ENCODE measurements around the gene RPL29. TPM values are rescaled to one million over a fixed set of nuclear protein-coding genes. Genes with fewer than 3 reads are reported as not detected.

Gene RPL29
- total and polyA plus RNA-seq, 2 of the 13 experiments (the other 11 are each of a cell fraction or from before 2014, with no cell fraction given), result 1,348 to 2,263 TPM

DNA sequence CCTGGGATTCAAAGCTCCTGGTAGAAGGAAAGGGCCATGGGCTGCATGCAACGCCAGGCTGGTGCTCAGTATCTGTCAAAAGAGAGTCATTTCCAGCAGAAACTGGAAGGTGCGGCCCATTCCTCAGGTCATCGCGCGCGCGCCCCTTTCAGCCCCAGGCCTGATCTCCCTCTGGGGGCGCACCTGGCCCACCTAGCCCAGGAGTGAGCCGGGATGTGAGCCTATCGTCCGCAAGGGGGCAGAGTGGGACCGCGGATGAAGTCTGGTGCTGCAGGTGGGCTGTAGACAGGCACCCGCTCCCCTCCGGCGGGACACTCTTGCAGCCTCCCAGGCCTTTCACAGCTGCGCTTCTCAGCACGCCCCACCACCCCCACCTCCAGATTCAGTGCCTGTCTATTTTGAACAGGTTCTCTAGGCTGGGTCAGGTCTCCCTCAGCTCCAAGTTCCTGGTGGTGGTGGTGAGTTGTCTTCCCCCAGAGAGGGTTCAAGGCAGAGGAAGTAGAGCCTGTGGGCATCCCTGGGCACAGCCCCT lies 5.8 kb upstream of the RPL29 start (continued):
- TF ChIP-seq KAT2B (IDR thresholded peaks at IDR 0.05; ENCODE audit: borderline replicate concordance, low read depth, low read length), result no peak
- TF ChIP-seq ATAD3A (CRISPR knock-in tag; IDR thresholded peaks at IDR 0.05), result no peak
- TF ChIP-seq, protein P1, sequence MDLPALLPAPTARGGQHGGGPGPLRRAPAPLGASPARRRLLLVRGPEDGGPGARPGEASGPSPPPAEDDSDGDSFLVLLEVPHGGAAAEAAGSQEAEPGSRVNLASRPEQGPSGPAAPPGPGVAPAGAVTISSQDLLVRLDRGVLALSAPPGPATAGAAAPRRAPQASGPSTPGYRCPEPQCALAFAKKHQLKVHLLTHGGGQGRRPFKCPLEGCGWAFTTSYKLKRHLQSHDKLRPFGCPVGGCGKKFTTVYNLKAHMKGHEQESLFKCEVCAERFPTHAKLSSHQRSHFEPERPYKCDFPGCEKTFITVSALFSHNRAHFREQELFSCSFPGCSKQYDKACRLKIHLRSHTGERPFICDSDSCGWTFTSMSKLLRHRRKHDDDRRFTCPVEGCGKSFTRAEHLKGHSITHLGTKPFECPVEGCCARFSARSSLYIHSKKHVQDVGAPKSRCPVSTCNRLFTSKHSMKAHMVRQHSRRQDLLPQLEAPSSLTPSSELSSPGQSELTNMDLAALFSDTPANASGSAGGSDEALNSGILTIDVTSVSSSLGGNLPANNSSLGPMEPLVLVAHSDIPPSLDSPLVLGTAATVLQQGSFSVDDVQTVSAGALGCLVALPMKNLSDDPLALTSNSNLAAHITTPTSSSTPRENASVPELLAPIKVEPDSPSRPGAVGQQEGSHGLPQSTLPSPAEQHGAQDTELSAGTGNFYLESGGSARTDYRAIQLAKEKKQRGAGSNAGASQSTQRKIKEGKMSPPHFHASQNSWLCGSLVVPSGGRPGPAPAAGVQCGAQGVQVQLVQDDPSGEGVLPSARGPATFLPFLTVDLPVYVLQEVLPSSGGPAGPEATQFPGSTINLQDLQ (CRISPR knock-in tag; IDR thresholded peaks at IDR 0.05), result no peak
- TF ChIP-seq PAF1 (CRISPR knock-in tag; IDR thresholded peaks at IDR 0.05), result no peak
- no peak for TF ChIP-seq ZNF513 (CRISPR knock-in tag; conservative IDR thresholded peaks at IDR 0.05)
- TF ChIP-seq, protein P2, sequence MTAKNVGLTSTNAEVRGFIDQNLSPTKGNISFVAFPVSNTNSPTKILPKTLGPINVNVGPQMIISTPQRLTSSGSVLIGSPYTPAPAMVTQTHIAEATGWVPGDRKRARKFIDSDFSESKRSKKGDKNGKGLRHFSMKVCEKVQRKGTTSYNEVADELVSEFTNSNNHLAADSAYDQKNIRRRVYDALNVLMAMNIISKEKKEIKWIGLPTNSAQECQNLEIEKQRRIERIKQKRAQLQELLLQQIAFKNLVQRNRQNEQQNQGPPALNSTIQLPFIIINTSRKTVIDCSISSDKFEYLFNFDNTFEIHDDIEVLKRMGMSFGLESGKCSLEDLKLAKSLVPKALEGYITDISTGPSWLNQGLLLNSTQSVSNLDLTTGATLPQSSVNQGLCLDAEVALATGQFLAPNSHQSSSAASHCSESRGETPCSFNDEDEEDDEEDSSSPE (CRISPR knock-in tag; IDR thresholded peaks at IDR 0.05), result peak; percentile 49
- no peak for TF ChIP-seq MZF1 (CRISPR knock-in tag; IDR thresholded peaks at IDR 0.05; ENCODE audit: borderline replicate concordance)
- TF ChIP-seq, protein P3, sequence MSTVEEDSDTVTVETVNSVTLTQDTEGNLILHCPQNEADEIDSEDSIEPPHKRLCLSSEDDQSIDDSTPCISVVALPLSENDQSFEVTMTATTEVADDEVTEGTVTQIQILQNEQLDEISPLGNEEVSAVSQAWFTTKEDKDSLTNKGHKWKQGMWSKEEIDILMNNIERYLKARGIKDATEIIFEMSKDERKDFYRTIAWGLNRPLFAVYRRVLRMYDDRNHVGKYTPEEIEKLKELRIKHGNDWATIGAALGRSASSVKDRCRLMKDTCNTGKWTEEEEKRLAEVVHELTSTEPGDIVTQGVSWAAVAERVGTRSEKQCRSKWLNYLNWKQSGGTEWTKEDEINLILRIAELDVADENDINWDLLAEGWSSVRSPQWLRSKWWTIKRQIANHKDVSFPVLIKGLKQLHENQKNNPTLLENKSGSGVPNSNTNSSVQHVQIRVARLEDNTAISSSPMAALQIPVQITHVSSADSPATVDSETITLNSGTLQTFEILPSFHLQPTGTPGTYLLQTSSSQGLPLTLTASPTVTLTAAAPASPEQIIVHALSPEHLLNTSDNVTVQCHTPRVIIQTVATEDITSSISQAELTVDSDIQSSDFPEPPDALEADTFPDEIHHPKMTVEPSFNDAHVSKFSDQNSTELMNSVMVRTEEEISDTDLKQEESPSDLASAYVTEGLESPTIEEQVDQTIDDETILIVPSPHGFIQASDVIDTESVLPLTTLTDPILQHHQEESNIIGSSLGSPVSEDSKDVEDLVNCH (CRISPR knock-in tag; IDR thresholded peaks at IDR 0.05), result no peak
- TF ChIP-seq MED13 (CRISPR knock-in tag; IDR thresholded peaks at IDR 0.05), result no peak
- TF ChIP-seq GPN1 (CRISPR knock-in tag; IDR thresholded peaks at IDR 0.05; ENCODE audit: borderline replicate concordance), result no peak
- TF ChIP-seq MED1 (CRISPR knock-in tag; IDR thresholded peaks at IDR 0.05), result no peak
- TF ChIP-seq THAP8 (CRISPR knock-in tag; IDR thresholded peaks at IDR 0.05; ENCODE audit: borderline replicate concordance), result no peak
- TF ChIP-seq ZNF567 (CRISPR knock-in tag; IDR thresholded peaks at IDR 0.05; ENCODE audit: borderline replicate concordance), result no peak
- no peak for TF ChIP-seq PAX8 (CRISPR knock-in tag; IDR thresholded peaks at IDR 0.05; ENCODE audit: borderline replicate concordance)
- TF ChIP-seq, protein P4, sequence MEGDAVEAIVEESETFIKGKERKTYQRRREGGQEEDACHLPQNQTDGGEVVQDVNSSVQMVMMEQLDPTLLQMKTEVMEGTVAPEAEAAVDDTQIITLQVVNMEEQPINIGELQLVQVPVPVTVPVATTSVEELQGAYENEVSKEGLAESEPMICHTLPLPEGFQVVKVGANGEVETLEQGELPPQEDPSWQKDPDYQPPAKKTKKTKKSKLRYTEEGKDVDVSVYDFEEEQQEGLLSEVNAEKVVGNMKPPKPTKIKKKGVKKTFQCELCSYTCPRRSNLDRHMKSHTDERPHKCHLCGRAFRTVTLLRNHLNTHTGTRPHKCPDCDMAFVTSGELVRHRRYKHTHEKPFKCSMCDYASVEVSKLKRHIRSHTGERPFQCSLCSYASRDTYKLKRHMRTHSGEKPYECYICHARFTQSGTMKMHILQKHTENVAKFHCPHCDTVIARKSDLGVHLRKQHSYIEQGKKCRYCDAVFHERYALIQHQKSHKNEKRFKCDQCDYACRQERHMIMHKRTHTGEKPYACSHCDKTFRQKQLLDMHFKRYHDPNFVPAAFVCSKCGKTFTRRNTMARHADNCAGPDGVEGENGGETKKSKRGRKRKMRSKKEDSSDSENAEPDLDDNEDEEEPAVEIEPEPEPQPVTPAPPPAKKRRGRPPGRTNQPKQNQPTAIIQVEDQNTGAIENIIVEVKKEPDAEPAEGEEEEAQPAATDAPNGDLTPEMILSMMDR (CRISPR knock-in tag; IDR thresholded peaks at IDR 0.05), result peak; percentile 99
- no peak for TF ChIP-seq ZNF441 (CRISPR knock-in tag; IDR thresholded peaks at IDR 0.05; ENCODE audit: borderline replicate concordance)
- no peak for TF ChIP-seq PLRG1 (conservative IDR thresholded peaks at IDR 0.05)
- no peak for TF ChIP-seq ZNF7 (CRISPR knock-in tag; IDR thresholded peaks at IDR 0.05)
- TF ChIP-seq, protein P5, sequence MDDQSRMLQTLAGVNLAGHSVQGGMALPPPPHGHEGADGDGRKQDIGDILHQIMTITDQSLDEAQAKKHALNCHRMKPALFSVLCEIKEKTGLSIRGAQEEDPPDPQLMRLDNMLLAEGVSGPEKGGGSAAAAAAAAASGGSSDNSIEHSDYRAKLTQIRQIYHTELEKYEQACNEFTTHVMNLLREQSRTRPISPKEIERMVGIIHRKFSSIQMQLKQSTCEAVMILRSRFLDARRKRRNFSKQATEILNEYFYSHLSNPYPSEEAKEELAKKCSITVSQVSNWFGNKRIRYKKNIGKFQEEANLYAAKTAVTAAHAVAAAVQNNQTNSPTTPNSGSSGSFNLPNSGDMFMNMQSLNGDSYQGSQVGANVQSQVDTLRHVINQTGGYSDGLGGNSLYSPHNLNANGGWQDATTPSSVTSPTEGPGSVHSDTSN (CRISPR knock-in tag; IDR thresholded peaks at IDR 0.05; ENCODE audit: borderline replicate concordance), result no peak

Data from HepG2 (cell line).